Measurements from ENCODE around the gene CABP1. TPM values are rescaled to one million over a fixed set of nuclear protein-coding genes. Genes with fewer than 3 reads are reported as not detected.
A peak's percentile ranks its signal among the peaks of the same experiment; 100 is the strongest.

The CABP1 gene
- total RNA-seq, 1 experiment from 2014 or later = 3.5 TPM

GRCh38 chr12:120630104-120630892, 10.1 kb upstream of the CABP1 start:
- no peak for DNase-seq (ENCODE audit: low spot score)

GRCh38 chr12:120631097-120631496, 9.3 kb upstream of the CABP1 start:
- no peak for DNase-seq (ENCODE audit: low spot score)

- peak; percentile 54 for DNase-seq (ENCODE audit: low spot score)
Observed at GRCh38 chr12:120640861-120641833, 721 bp downstream of the CABP1 start.

GRCh38 chr12:120642121-120642520, 1.7 kb downstream of the CABP1 start:
- no peak for DNase-seq (ENCODE audit: low spot score)

- DNase-seq (ENCODE audit: low spot score) = no peak
Observed at GRCh38 chr12:120642826-120643225, 2.4 kb downstream of the CABP1 start.

GRCh38 chr12:120643574-120643973, 3.1 kb downstream of the CABP1 start:
- DNase-seq (ENCODE audit: low spot score) = no peak

GRCh38 chr12:120646044-120646443, 5.6 kb downstream of the CABP1 start:
- DNase-seq (ENCODE audit: low spot score) = no peak

GRCh38 chr12:120647375-120647755, 6.9 kb downstream of the CABP1 start:
- no peak for DNase-seq (ENCODE audit: low spot score)

GRCh38 chr12:120649442-120650232, 9.2 kb downstream of the CABP1 start:
- DNase-seq (ENCODE audit: low spot score) = no peak

GRCh38 chr12:120650233-120650690, 9.8 kb downstream of the CABP1 start:
- no peak for DNase-seq (ENCODE audit: low spot score)

GRCh38 chr12:120651821-120652220, 11.4 kb downstream of the CABP1 start:
- DNase-seq (ENCODE audit: low spot score) = peak; percentile 55

- no peak for DNase-seq (ENCODE audit: low spot score)
Observed at GRCh38 chr12:120652656-120653435, 12.4 kb downstream of the CABP1 start.

GRCh38 chr12:120653611-120654010, 13.2 kb downstream of the CABP1 start:
- no peak for DNase-seq (ENCODE audit: low spot score)

- DNase-seq (ENCODE audit: low spot score) = no peak
Observed at GRCh38 chr12:120654656-120655055, 14.2 kb downstream of the CABP1 start.

- no peak for DNase-seq (ENCODE audit: low spot score)
Observed at GRCh38 chr12:120656008-120656407, 15.6 kb downstream of the CABP1 start.

- no peak for DNase-seq (ENCODE audit: low spot score)
Observed at GRCh38 chr12:120658286-120659150, 18.1 kb downstream of the CABP1 start.

GRCh38 chr12:120659151-120659525, 18.7 kb downstream of the CABP1 start:
- peak; percentile 48 for DNase-seq (ENCODE audit: low spot score)

- DNase-seq (ENCODE audit: low spot score) = no peak
Observed at GRCh38 chr12:120661432-120661831, 21.0 kb downstream of the CABP1 start.

- no peak for DNase-seq (ENCODE audit: low spot score)
Observed at GRCh38 chr12:120662879-120663278, 22.5 kb downstream of the CABP1 start.

- DNase-seq (ENCODE audit: low spot score) = no peak
Observed at GRCh38 chr12:120663741-120664140, 23.3 kb downstream of the CABP1 start.

All from HT-29 (cell line).